Adrenal gland (tissue), 12 donors: ENCODE data around the gene STK24. TPM values are rescaled to one million over a fixed set of nuclear protein-coding genes. Genes with fewer than 3 reads are reported as not detected.

Source experiments
- DNase-seq, 7 donors: peaks; one replicate each; pipeline ENCODE4 v3.0.0-alpha.2; 2019 to 2020
- H3K27ac ChIP-seq, 5 donors: fragments of 200-600 bp; sonication (generic) in 4 of 5; 1 replicate in 3 of 5; 2 replicates in 2 of 5; pipeline versions ENCODE4 v1.5.1 to v1.8.0; 2016 to 2020; ENCODE audit warnings: mild to moderate bottlenecking in 1 of 5
- H3K27me3 ChIP-seq: fragments of 200-600 bp; 2 replicates; pipeline ENCODE4 v1.8.0; 2021
- H3K36me3 ChIP-seq, 2 donors: fragments of 200-600 bp; replicated peaks in 1 of 2; 1 replicate in 1 of 2; 2 replicates in 1 of 2; pipeline versions ENCODE4 v1.5.1 to v1.8.0; 2018 to 2022
- H3K4me1 ChIP-seq, 2 donors: fragments of 200-600 bp; replicated peaks in 1 of 2; 1 replicate in 1 of 2; 2 replicates in 1 of 2; pipeline versions ENCODE4 v1.5.1 to v1.8.0; 2018 to 2021
- H3K4me3 ChIP-seq, 4 donors: fragments of 200-600 bp; sonication (generic) in 3 of 4; one replicate each; pipeline ENCODE4 v1.5.1; 2016 to 2018
- H3K9me3 ChIP-seq, 3 donors: fragments of 200-600 bp; sonication (generic) in 1 of 3; replicated peaks in 1 of 3; 1 replicate in 2 of 3; 2 replicates in 1 of 3; pipeline versions ENCODE4 v1.5.1 to v1.8.0; 2016 to 2021
- CTCF ChIP-seq, 6 experiments: fragments of 450-650 bp in 4 of 6; fragments of 200-600 bp in 2 of 6; sonication (generic) in 1 of 6; IDR thresholded peaks; 1 replicate in 5 of 6; 2 replicates in 1 of 6; pipeline versions ENCODE4 v1.5.1 to v1.8.0; 2016 to 2021; ENCODE audit warnings: antibody characterized with exemption in 6 of 6, mild to moderate bottlenecking in 2 of 6, moderate library complexity in 1 of 6
- POLR2A ChIP-seq, 2 donors: fragments of 450-650 bp; IDR thresholded peaks; one replicate each; pipeline ENCODE4 v1.6.1; 2017; ENCODE audit warnings: antibody characterized with exemption in 2 of 2, mild to moderate bottlenecking in 2 of 2, moderate library complexity in 1 of 2
- WGBS, 4 donors: extraction: QIAGEN DNeasy Blood & Tissue Kit in 2 of 4; methylation state at CpG; one replicate each; pipeline versions ENCODE4 v1.1.5 to v1.1.7; 2013 to 2017; 5-methylcytosine and 5-hydroxymethylcytosine counted together
- intact Hi-C, 2 donors: fragments of 100-400 bp; cut with DNase I; formaldehyde crosslinking; loops; one replicate each; pipeline versions ENCODE4 v1.14.1 to v1.15.0; 2022 to 2023
- polyA plus RNA-seq, 3 donors: library from polyadenylated mRNA; stranded (reverse); fragments of 200-250 nt in 2 of 3; fragments of 350-450 nt in 1 of 3; fragmentation: Illumina TruSeq in 1 of 3; extraction: RNeasy Lipid Tissue Mini Kit (QIAGEN cat#74804) in 1 of 3; gene quantifications; one replicate each; pipeline ENCODE4 v1.2.3, GENCODE V29; 2013 to 2014
- total RNA-seq, 9 donors: library from RNA; depleted of rRNA in 4 of 9; stranded (reverse); fragments of >200 nt in 4 of 9; fragments of 120-200 nt in 1 of 9; fragmentation: NEBNext Ultra II Directional in 1 of 9; extraction: Animal tissue kit (Norgen Biotek cat#: 25700) in 1 of 9; gene quantifications; one replicate each; pipeline versions ENCODE4 v1.1.0 to v1.2.4, GENCODE V29; 2013 to 2023
- donor health status: healthy with polysubstance abuse.
- donor health status: Bipolar disorder and iron deficiency.
- donor health status: DM: yes; HTN: yes; CAD: no.
- donor health status: DM: no; HTN: no; CAD: no.
- donor health status: DM: no; HTN: no; CAD: no.
- donor health status: DM: yes; HTN: yes; CAD: no.

STK24 gene
- total and polyA plus RNA-seq, 12 donors: 17.7 to 72.2 (median 56.0) TPM

- Histone ChIP-seq H3K4me3 (no peak overlapping the region), H3K9me3 (no peaks in the 10 kb centered on the region), H3K36me3 (peaks cover 0 to 22% of the 10 kb centered on the region in 2 donors), H3K4me1 (no peaks in the 10 kb centered on the region), H3K27me3 (no peaks in the 10 kb centered on the region), H3K27ac (no peak overlapping the region)
- intact Hi-C loops: no loop called here
- TF ChIP-seq POLR2A (IDR thresholded peaks at IDR 0.05) (no peak), CTCF (IDR thresholded peaks at IDR 0.05) (no peak)
- 76 to 89% (median 83%) methylated on average over 6 to 12 of the region's 12 CpGs for WGBS, 4 donors
- DNase-seq: no peak
Measured at GRCh38 chr13:98436233-98436910, 140.5 kb downstream of the STK24 start.

- Histone ChIP-seq H3K36me3 (peaks cover 0 to 12% of the 10 kb centered on the region in 2 donors), H3K4me1 (no peaks in the 10 kb centered on the region), H3K27me3 (no peaks in the 10 kb centered on the region), H3K27ac (no peak overlapping the region), H3K4me3 (no peak overlapping the region), H3K9me3 (no peaks in the 10 kb centered on the region)
- WGBS, 4 donors: 91 to 96% (median 93%) methylated on average over 11 of the region's 11 CpGs
- TF ChIP-seq POLR2A (IDR thresholded peaks at IDR 0.05) (no peak), CTCF (IDR thresholded peaks at IDR 0.05) (no peak)
- no peak for DNase-seq
- intact Hi-C loops: no loop called here
Measured at GRCh38 chr13:98435376-98435775, 141.5 kb downstream of the STK24 start.

GRCh38 chr13:98434060-98434459 lies 142.8 kb downstream of the STK24 start:
- H3K9me3 ChIP-seq: no peaks in the 10 kb centered on the region
- 88 to 96% (median 95%) methylated on average over 6 of the region's 6 CpGs for WGBS, 4 donors

GRCh38 chr13:98433654-98434053 lies 143.3 kb downstream of the STK24 start:
- H3K4me1 ChIP-seq: no peaks in the 10 kb centered on the region
- DNase-seq: no peak
- H3K36me3 ChIP-seq: no peaks in the 10 kb centered on the region
- H3K27ac ChIP-seq: no peak overlapping the region
- no peaks in the 10 kb centered on the region for H3K9me3 ChIP-seq
- H3K27me3 ChIP-seq: no peaks in the 10 kb centered on the region
- 94 to 98% (median 96%) methylated on average over 9 to 10 of the region's 10 CpGs for WGBS, 4 donors
- intact Hi-C loops: no loop called here
- H3K4me3 ChIP-seq: no peak overlapping the region
- TF ChIP-seq POLR2A (IDR thresholded peaks at IDR 0.05) (no peak), CTCF (IDR thresholded peaks at IDR 0.05) (no peak)

More at GRCh38 chr13:98434060-98434459, 142.8 kb downstream of the STK24 start:
- intact Hi-C loops: no loop called here
- Histone ChIP-seq H3K4me1 (no peaks in the 10 kb centered on the region), H3K27me3 (no peaks in the 10 kb centered on the region), H3K4me3 (no peak overlapping the region), H3K27ac (no peak overlapping the region), H3K36me3 (peaks cover 0 to 2% of the 10 kb centered on the region in 2 donors)
- TF ChIP-seq POLR2A (IDR thresholded peaks at IDR 0.05): no peak
- DNase-seq: no peak

- H3K27me3 ChIP-seq: no peaks in the 10 kb centered on the region
- no peaks in the 10 kb centered on the region for H3K36me3 ChIP-seq
- H3K4me1 ChIP-seq: no peaks in the 10 kb centered on the region
- no peaks in the 10 kb centered on the region for H3K9me3 ChIP-seq
- intact Hi-C loops: no loop called here
- 94 to 96% (median 95%) methylated on average over 7 to 11 of the region's 11 CpGs for WGBS, 4 donors
- TF ChIP-seq CTCF (IDR thresholded peaks at IDR 0.05) (no peak), POLR2A (IDR thresholded peaks at IDR 0.05) (no peak)
- H3K4me3 ChIP-seq: no peak overlapping the region
- H3K27ac ChIP-seq: no peak overlapping the region
- DNase-seq: no peak
Measured at GRCh38 chr13:98432638-98433037, 144.3 kb downstream of the STK24 start.
